Fibroblast of pulmonary artery (primary cell): ENCODE results near the gene ITPR2.

ENCODE experiments used
- DNase-seq: peaks from one replicate; pipeline ENCODE4 v3.0.0-alpha.2; 2010; ENCODE audit warnings: low read depth
- H3K4me3 ChIP-seq: replicated peaks from 2 replicates; pipeline ENCODE4 v1.5.1; 2011; ENCODE audit warnings: low read depth, mild to moderate bottlenecking, control low read depth, low read length, moderate library complexity
- CTCF ChIP-seq: IDR thresholded peaks from 2 replicates; pipeline ENCODE4 v1.5.1; 2011; ENCODE audit warnings: mild to moderate bottlenecking, control low read depth, low read length, inconsistent platforms; ENCODE audit errors: missing control alignments

The ITPR2 gene

DNA sequence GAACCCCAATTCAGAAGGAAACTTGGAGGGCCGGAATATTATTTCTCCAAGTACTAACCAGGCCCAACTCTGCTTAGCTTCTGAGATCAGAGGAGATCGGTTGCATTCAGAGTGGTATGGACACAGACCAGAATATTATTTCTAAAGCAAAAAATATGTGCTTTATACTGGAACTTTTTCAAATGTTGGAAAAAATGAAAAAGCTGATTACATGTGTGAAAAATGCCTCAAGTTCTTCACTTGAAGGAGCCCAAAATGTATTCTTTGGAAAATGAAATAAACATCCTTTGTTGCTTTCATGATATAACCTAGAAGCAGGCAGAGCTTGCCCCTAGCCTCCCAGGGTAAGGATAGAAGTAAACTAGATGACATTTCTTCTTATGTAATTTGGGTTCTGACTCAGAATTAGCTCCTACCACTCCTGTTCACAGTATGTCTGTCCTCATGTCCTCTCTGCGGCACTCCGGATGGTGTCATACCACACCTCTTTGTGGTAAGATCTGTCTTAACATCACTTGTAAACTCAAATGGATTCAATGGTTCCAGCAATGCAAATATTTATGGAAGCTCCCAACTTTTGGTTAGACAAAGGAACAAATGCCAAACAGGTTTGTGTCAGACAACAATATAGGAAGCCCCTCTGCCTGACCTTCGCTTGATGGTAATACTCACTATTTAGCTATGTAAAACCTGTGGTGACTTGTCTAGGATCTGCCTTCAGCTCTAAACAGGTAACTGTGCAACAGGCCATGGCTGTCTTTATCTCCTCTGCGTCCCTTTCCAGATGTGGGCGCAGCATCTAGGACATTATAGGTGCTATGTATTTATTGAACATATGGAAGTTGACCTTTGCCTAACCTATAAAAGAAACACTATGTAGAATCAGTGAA lies 459.1 kb downstream of the ITPR2 start:
- no peak overlapping the region for H3K4me3 ChIP-seq
- no peak for DNase-seq
- no peak for TF ChIP-seq CTCF

- no peak overlapping the region for H3K4me3 ChIP-seq
- DNase-seq, result no peak
- no peak for TF ChIP-seq CTCF
Observed at GRCh38 chr12:26372866-26373265, 460.1 kb downstream of the ITPR2 start.

DNA sequence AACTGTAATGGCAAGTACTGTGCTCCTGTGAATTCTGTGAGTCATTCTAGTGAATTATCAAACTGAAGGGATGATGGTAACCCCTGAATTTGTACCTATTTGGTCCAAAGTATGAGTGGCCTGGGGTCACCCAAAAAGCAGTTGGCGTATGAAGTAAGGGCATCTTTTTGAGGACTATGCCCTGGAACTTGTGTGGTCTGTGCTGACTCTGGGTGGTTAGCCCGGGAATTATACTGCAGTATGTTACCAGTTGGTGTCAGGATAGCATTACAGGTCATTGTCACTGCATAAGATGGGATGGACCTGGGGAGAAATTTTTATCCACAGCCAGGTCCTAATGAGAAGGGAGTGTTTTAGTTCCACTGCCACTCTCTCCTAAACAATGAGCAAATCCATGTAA lies 462.9 kb downstream of the ITPR2 start:
- no peak overlapping the region for H3K4me3 ChIP-seq
- no peak for TF ChIP-seq CTCF
- DNase-seq, result no peak

- TF ChIP-seq CTCF, result no peak
- no peak overlapping the region for H3K4me3 ChIP-seq
- peak; percentile 79 for DNase-seq
Observed at GRCh38 chr12:26369588-26369987, 463.4 kb downstream of the ITPR2 start.

DNA sequence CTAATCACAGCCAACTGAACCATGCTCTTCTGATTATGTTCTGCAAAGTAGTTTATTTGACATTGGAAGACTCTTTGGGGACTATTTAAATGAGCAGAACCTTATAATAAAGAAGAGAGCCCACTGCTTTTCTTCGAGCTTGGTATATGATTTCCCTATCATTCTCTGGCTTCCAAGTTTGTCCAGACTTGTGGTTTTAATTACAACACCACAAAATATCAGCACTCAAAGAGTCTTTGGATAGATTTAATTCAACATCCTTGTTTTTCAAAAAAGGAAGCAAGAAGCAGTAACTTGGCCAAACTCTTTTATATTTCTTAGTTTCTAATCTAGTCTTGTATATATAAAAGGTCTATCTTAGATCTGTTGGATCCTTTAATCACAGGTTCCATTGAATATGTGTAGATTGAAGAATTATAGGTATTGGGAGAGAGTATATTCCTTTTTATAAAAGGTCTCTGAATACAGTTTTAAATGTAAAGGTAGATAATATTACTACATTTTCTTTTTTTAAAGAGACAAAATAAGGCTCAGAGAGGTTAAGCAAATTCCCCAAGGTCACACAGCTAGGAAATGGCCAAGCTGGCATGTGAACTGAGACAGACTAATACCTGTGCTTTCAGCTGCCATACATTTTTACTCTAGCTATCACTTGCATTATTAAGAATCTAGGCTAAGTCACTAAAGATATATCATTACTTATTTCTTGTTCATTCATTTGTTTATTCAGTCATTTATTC lies 464.8 kb downstream of the ITPR2 start:
- no peak for DNase-seq
- TF ChIP-seq CTCF, result no peak
- no peak overlapping the region for H3K4me3 ChIP-seq

- TF ChIP-seq CTCF, result no peak
- DNase-seq, result no peak
- no peak overlapping the region for H3K4me3 ChIP-seq
Observed at GRCh38 chr12:26361964-26362363, 471.0 kb downstream of the ITPR2 start.
